Activated CD4-positive, CD25-positive, alpha-beta regulatory T cell treated with anti-CD3 and anti-CD28 coated beads, Interleukin-2, amount 50 U/mL, for 24 hours (primary cell): ENCODE measurements around the gene URAD.
"Not testable (repeated sequence)": the region's sequence is repeated elsewhere in the genome, so short reads cannot be mapped to it uniquely, and the experiment has no call there.

Experiments used
- ATAC-seq, 2 donors: fragments of 150-1000 bp; cut with Tn5 transposase; one replicate each; pipeline ENCODE4 v1.10.0; 2021; ENCODE audit warnings: mild to moderate bottlenecking in 1 of 2, moderate library complexity in 1 of 2

Gene URAD

GRCh38 chr13:27969866-27970229 lies 18.6 kb downstream of the URAD start:
- ATAC-seq = no peak

- no peak for ATAC-seq
Observed at GRCh38 chr13:27969082-27969865, 19.2 kb downstream of the URAD start, which contains the start of gene CDX2. Gene CDX2 (minus strand): TSS chr13:27969315. CDS start chr13:27969006, 309 bp downstream.

- ATAC-seq = no peak
Observed at GRCh38 chr13:27968316-27969081, 20.0 kb downstream of the URAD start.

- ATAC-seq = no peak
Observed at GRCh38 chr13:27967736-27968315, 20.7 kb downstream of the URAD start.

- ATAC-seq = no peak
Observed at GRCh38 chr13:27967203-27967735, 21.2 kb downstream of the URAD start.

- no peak for ATAC-seq
Observed at GRCh38 chr13:27966641-27967202, 21.8 kb downstream of the URAD start.

GRCh38 chr13:27965740-27966640 lies 22.5 kb downstream of the URAD start:
- no peak for ATAC-seq

- ATAC-seq = no peak
Observed at GRCh38 chr13:27965343-27965739, 23.2 kb downstream of the URAD start.

- no peak for ATAC-seq
Observed at GRCh38 chr13:27964741-27965323, 23.7 kb downstream of the URAD start.

GRCh38 chr13:27964206-27964605 lies 24.3 kb downstream of the URAD start:
- not testable (repeated sequence) for ATAC-seq

- ATAC-seq = no peak
Observed at GRCh38 chr13:27963491-27963890, 25.0 kb downstream of the URAD start.

- no peak for ATAC-seq
Observed at GRCh38 chr13:27962982-27963381, 25.5 kb downstream of the URAD start.

GRCh38 chr13:27962128-27962841 lies 26.2 kb downstream of the URAD start:
- no peak for ATAC-seq

GRCh38 chr13:27961227-27962085 lies 27.0 kb downstream of the URAD start:
- ATAC-seq = no peak

GRCh38 chr13:27960362-27961226 lies 27.9 kb downstream of the URAD start:
- no peak for ATAC-seq

- ATAC-seq = no peak
Observed at GRCh38 chr13:27959976-27960361, 28.5 kb downstream of the URAD start.

GRCh38 chr13:27956576-27957300 lies 31.8 kb downstream of the URAD start:
- ATAC-seq = no peak

- ATAC-seq = no peak
Observed at GRCh38 chr13:27955014-27955591, 33.4 kb downstream of the URAD start.
